Osteocyte (in vitro differentiated cells): Measurements from ENCODE around the gene UMAD1. TPM values are rescaled to one million over a fixed set of nuclear protein-coding genes. Genes with fewer than 3 reads are reported as not detected.

ENCODE experiments used
- DNase-seq: peaks from one replicate; pipeline ENCODE4 v3.0.0; 2021; ENCODE audit warnings: mixed read lengths; ENCODE audit not compliant: unreplicated experiment; ENCODE audit errors: extremely low spot score
- H3K27ac Mint-ChIP-seq: one replicate; pipeline ENCODE4 v1.8.0; 2021; ENCODE audit warnings: mild to moderate bottlenecking, mixed read lengths; ENCODE audit not compliant: unreplicated experiment
- H3K27me3 Mint-ChIP-seq: one replicate; pipeline ENCODE4 v1.8.0; 2021; ENCODE audit warnings: mixed read lengths; ENCODE audit not compliant: unreplicated experiment
- H3K36me3 Mint-ChIP-seq: one replicate; pipeline ENCODE4 v1.8.0; 2021; ENCODE audit warnings: mixed read lengths; ENCODE audit not compliant: unreplicated experiment
- H3K4me1 Mint-ChIP-seq: one replicate; pipeline ENCODE4 v1.8.0; 2021; ENCODE audit warnings: mixed read lengths; ENCODE audit not compliant: unreplicated experiment
- H3K4me3 Mint-ChIP-seq: one replicate; pipeline ENCODE4 v1.8.0; 2021; ENCODE audit warnings: mild to moderate bottlenecking, moderate library complexity, mixed read lengths; ENCODE audit not compliant: unreplicated experiment
- H3K9me3 Mint-ChIP-seq: one replicate; pipeline ENCODE4 v1.8.0; 2021; ENCODE audit warnings: mixed read lengths; ENCODE audit not compliant: unreplicated experiment
- total RNA-seq: library from RNA; stranded (reverse); gene quantifications from 2 replicates; pipeline ENCODE4 v1.2.1, GENCODE V29; 2021
- TF ChIP-seq, protein P1 (sequence below): fragments of 200-600 bp; sonication (generic); IDR thresholded peaks from 2 replicates; pipeline ENCODE4 v1.5.0; 2021; ENCODE audit warnings: antibody characterized with exemption, mild to moderate bottlenecking, moderate library complexity

The UMAD1 gene
- total RNA-seq, 1 donor from 2014 or later = 10.9 TPM

DNA sequence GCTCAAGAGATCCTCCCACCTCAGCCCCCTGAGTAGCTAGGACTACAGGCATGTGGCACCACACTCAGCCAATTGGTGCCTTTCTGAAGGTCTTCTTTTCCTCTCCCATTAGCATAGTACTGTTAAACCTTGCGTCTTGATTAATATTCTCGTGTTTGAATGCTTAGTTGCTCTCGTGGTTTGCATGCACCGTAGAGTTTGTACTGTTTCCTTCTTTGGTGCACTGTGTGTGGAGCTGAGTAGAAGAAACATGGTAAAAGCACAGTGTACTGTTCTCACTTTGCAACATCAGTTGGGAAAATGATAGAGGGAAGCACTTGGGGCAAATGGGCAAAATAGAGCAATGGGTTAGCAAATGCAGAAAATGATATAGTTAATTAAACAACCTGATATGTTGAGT lies 105.4 kb downstream of the UMAD1 start:
- peaks cover 2% of the 10 kb centered on the region for H3K4me1 Mint-ChIP-seq
- no peaks in the 10 kb centered on the region for H3K9me3 Mint-ChIP-seq
- no peak overlapping the region for H3K4me3 Mint-ChIP-seq
- no peak overlapping the region for H3K27ac Mint-ChIP-seq
- H3K27me3 Mint-ChIP-seq = no peaks in the 10 kb centered on the region
- no peak for DNase-seq
- TF ChIP-seq, protein P1, sequence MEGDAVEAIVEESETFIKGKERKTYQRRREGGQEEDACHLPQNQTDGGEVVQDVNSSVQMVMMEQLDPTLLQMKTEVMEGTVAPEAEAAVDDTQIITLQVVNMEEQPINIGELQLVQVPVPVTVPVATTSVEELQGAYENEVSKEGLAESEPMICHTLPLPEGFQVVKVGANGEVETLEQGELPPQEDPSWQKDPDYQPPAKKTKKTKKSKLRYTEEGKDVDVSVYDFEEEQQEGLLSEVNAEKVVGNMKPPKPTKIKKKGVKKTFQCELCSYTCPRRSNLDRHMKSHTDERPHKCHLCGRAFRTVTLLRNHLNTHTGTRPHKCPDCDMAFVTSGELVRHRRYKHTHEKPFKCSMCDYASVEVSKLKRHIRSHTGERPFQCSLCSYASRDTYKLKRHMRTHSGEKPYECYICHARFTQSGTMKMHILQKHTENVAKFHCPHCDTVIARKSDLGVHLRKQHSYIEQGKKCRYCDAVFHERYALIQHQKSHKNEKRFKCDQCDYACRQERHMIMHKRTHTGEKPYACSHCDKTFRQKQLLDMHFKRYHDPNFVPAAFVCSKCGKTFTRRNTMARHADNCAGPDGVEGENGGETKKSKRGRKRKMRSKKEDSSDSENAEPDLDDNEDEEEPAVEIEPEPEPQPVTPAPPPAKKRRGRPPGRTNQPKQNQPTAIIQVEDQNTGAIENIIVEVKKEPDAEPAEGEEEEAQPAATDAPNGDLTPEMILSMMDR = no peak
- H3K36me3 Mint-ChIP-seq = no peaks in the 10 kb centered on the region

DNA sequence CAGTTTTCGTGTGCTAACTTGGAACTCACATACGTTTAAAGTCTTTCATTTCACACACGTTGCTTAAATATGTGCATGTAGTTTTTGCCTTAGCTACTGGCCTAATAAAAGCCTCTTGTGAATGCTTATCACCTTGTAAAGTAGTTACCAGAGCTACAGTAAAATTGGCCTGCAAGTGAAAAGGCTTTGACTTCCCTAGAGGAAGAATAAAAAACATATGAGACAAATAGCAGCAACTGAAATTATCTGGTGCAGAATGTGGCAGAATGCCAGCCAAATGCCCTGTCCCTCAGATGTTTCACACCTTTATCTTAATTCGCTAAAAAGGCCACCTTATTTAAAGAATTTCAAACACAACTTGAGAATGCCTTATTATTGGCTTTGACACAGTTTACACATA lies 105.9 kb downstream of the UMAD1 start:
- no peaks in the 10 kb centered on the region for H3K27me3 Mint-ChIP-seq

DNA sequence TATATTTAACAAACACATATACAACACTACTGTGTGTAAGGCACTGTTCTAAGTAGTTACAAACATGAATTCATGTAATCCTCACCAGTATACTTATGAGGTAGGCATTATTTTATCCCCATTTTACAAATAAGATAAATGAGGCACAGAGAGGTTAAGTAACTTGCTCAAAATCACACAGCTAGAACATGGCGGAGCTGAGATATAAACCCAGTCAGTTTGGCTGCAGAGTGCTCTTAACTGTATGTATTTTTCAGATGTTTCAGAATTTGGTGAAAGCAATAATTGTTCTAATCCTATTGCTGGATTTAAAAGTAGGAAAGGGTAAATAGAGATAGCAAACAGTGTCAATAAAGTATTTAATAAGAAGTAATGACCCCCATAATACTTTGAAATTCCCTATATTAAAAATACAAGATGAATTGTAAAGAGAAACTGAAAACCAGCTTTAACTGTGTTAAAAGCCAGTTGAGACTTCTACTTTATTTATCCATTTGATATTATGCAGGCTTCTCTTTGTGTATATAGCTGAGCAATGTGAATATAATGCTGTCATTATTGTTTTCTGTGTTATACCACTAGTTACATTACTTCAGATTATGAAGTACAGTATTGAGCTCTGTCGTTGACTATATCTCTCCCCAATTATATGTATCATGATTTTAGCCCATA lies 110.2 kb downstream of the UMAD1 start:
- Mint-ChIP-seq H3K36me3 (no peaks in the 10 kb centered on the region), H3K9me3 (no peaks in the 10 kb centered on the region), H3K27ac (no peak overlapping the region)

More for the DNA sequence above, 105.9 kb downstream of the UMAD1 start:
- TF ChIP-seq, protein P1 = no peak
- Mint-ChIP-seq H3K27ac (no peak overlapping the region), H3K4me3 (no peak overlapping the region), H3K4me1 (peaks cover 7% of the 10 kb centered on the region), H3K9me3 (no peaks in the 10 kb centered on the region), H3K36me3 (no peaks in the 10 kb centered on the region)
- DNase-seq = no peak

DNA sequence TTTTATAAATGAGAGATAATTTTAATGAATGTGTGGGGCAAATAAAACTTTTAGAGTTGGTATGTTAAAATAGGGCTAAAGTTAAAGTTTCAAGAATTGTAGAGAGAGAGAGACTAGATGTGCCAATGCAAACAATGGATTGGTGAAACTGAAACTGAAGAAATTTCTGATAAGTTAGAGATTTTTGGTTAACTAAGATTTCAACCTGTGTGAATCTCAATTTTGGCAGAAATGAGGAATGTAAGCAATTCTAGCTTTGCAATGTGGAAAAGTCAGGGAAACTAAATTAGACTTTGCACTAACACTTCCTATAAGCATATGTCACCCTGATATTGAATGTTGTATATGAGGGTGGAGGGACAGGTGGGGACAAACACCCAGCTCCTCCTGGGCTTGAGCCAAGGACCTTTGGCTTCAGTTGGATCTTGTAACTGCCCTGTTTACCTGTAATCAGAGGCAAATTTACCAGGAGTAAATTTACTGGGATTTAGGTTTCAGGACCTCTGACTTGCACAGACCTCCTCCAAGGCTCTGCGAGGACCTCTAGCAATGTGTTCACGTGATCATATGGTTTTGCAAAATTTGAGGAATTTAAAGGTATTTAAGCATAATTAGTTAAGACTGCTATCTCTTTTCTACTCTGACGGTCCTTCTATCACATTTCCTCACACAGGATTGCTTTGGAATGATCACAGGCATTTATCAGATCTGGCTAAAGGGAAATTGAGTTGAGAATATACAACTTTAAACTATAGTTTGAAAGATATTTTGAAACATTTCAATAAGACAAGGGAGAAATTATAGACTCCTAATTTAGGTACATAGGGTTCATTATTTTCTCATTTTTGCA lies 110.9 kb downstream of the UMAD1 start:
- H3K36me3 Mint-ChIP-seq = no peaks in the 10 kb centered on the region
- no peaks in the 10 kb centered on the region for H3K27me3 Mint-ChIP-seq
- H3K9me3 Mint-ChIP-seq = no peaks in the 10 kb centered on the region
- TF ChIP-seq, protein P1 = no peak
- H3K27ac Mint-ChIP-seq = no peak overlapping the region
- H3K4me3 Mint-ChIP-seq = no peak overlapping the region
- peaks cover 7% of the 10 kb centered on the region for H3K4me1 Mint-ChIP-seq
- no peak for DNase-seq

More for the DNA sequence above, 110.2 kb downstream of the UMAD1 start:
- TF ChIP-seq, protein P1 = no peak
- no peak for DNase-seq
- Mint-ChIP-seq H3K4me1 (peaks cover 7% of the 10 kb centered on the region), H3K4me3 (no peak overlapping the region), H3K27me3 (no peaks in the 10 kb centered on the region)

DNA sequence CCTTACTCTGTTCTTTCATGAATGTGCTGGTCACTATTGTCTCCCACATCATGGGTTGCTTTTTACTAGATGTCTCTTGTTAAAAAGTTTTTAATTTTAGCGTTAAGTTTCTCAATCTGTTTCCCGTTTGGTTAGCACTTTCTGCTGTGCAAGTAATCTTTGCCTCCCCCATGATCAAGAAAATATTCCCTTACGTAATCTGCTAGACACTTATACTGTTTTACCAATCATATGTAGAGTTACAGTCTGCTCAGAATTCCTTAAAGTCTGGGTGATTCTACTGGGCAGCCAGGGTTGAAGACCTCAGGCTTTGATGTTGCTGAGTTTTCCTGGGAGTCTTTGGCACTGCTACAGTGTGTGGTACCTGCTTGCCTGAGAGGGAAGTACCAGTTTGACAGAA lies 116.0 kb downstream of the UMAD1 start:
- TF ChIP-seq, protein P1 = no peak
- H3K36me3 Mint-ChIP-seq = no peaks in the 10 kb centered on the region
- H3K9me3 Mint-ChIP-seq = no peaks in the 10 kb centered on the region
- H3K27me3 Mint-ChIP-seq = no peaks in the 10 kb centered on the region
- peaks cover 6% of the 10 kb centered on the region for H3K4me1 Mint-ChIP-seq
- H3K4me3 Mint-ChIP-seq = no peak overlapping the region
- no peak overlapping the region for H3K27ac Mint-ChIP-seq
- DNase-seq = no peak
